Lower leg skin (tissue), 3 donors: ENCODE measurements around the gene CES3.

ENCODE experiments used
- CTCF ChIP-seq, 3 donors: fragments of 450-650 bp; IDR thresholded peaks; one replicate each; pipeline ENCODE4 v1.5.1; 2016; ENCODE audit warnings: antibody characterized with exemption in 3 of 3, mild to moderate bottlenecking in 3 of 3, moderate library complexity in 2 of 3
- POLR2A ChIP-seq, 2 donors: fragments of 450-650 bp; IDR thresholded peaks; one replicate each; pipeline ENCODE4 v1.6.1; 2016 to 2017; ENCODE audit warnings: antibody characterized with exemption in 2 of 2, mild to moderate bottlenecking in 1 of 2, moderate library complexity in 1 of 2

- no peak for TF ChIP-seq CTCF (IDR thresholded peaks at IDR 0.05)
- no peak for TF ChIP-seq POLR2A (IDR thresholded peaks at IDR 0.05)
Observed at GRCh38 chr16:67001726-67002125, 40.7 kb downstream of the CES3 start.
